PFSK-1 (cell line): ENCODE data around the gene NEUROG1.

Experiments used
- FOXP2 ChIP-seq: optimal IDR thresholded peaks from 2 replicates; pipeline ENCODE3; 2011; ENCODE audit warnings: borderline replicate concordance, control low read depth, inconsistent platforms; ENCODE audit not compliant: insufficient read depth; ENCODE audit errors: extremely low read length, extremely low read depth
- POLR2AphosphoS5 ChIP-seq: IDR thresholded peaks from 2 replicates; pipeline ENCODE4 v1.6.1; 2012; ENCODE audit warnings: low read depth, mild to moderate bottlenecking, control low read depth, low read length, moderate library complexity
- SIN3A ChIP-seq: IDR thresholded peaks from 2 replicates; pipeline ENCODE4 v1.6.1; 2012; ENCODE audit warnings: mild to moderate bottlenecking, low read length, moderate library complexity, borderline replicate concordance; ENCODE audit not compliant: insufficient read depth
- TAF1 ChIP-seq: IDR thresholded peaks from 2 replicates; pipeline ENCODE4 v1.6.1; 2012; ENCODE audit warnings: low read length, control low read depth, borderline replicate concordance; ENCODE audit not compliant: insufficient read depth
- TF ChIP-seq, protein P1 (sequence below), 2 experiments: IDR thresholded peaks; 2 replicates each; pipeline versions ENCODE4 v1.6.1 to v1.8.0; 2011 to 2012; ENCODE audit warnings: low read depth in 2 of 2, low read length in 2 of 2, control low read depth in 1 of 2, inconsistent platforms in 1 of 2, mild to moderate bottlenecking in 1 of 2, moderate library complexity in 1 of 2; ENCODE audit not compliant: insufficient read depth in 1 of 2

The NEUROG1 gene

DNA sequence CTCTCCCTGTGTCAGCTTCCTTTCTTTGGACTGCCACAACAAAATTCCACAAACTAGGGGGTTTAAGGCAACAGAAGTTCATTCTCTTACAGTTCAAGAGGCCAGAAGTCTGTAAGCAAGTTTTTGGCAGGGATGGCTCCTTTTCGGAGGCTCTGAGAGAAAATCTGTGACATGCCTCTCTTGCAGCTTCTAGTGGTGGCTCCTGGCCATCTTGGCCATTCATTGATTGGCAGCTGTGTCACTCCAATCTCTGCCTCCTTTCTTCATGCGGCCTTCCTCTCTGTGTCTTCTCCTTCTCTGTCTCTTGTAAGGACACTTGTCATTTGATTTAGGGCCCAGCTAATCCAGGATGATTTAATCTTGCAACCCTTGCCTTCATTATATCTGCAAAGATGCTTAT is 2.0 kb upstream of the NEUROG1 start:
- TF ChIP-seq POLR2AphosphoS5 (no peak), FOXP2 (no peak)

DNA sequence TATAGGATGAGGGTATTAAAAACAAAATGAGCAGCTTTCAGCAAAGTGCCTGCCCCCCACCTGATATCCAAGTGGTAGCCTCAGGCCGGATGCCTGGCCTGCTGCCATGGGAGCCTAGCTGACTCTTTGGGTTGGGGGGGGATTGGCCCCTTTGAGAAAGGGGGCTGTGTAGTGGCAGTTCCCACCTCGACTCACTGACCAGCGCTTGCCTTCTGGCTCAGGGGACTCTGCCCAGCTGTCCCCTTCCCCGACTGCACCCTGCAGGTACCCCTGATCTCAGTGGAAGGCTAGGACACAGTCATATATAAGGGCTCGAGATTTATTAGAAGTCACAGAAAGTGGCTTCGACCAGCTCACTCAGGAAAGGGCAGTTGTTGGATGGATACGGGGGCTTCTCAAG is 1.5 kb upstream of the NEUROG1 start:
- TF ChIP-seq, protein P1, sequence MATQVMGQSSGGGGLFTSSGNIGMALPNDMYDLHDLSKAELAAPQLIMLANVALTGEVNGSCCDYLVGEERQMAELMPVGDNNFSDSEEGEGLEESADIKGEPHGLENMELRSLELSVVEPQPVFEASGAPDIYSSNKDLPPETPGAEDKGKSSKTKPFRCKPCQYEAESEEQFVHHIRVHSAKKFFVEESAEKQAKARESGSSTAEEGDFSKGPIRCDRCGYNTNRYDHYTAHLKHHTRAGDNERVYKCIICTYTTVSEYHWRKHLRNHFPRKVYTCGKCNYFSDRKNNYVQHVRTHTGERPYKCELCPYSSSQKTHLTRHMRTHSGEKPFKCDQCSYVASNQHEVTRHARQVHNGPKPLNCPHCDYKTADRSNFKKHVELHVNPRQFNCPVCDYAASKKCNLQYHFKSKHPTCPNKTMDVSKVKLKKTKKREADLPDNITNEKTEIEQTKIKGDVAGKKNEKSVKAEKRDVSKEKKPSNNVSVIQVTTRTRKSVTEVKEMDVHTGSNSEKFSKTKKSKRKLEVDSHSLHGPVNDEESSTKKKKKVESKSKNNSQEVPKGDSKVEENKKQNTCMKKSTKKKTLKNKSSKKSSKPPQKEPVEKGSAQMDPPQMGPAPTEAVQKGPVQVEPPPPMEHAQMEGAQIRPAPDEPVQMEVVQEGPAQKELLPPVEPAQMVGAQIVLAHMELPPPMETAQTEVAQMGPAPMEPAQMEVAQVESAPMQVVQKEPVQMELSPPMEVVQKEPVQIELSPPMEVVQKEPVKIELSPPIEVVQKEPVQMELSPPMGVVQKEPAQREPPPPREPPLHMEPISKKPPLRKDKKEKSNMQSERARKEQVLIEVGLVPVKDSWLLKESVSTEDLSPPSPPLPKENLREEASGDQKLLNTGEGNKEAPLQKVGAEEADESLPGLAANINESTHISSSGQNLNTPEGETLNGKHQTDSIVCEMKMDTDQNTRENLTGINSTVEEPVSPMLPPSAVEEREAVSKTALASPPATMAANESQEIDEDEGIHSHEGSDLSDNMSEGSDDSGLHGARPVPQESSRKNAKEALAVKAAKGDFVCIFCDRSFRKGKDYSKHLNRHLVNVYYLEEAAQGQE (IDR thresholded peaks at IDR 0.05; ENCODE audit: insufficient read depth in 1 of 2, low read depth in 2 of 2, low read length in 2 of 2): no peak
- no peak for TF ChIP-seq SIN3A
- no peak for TF ChIP-seq FOXP2
- TF ChIP-seq POLR2AphosphoS5: no peak
- TF ChIP-seq TAF1: no peak

DNA sequence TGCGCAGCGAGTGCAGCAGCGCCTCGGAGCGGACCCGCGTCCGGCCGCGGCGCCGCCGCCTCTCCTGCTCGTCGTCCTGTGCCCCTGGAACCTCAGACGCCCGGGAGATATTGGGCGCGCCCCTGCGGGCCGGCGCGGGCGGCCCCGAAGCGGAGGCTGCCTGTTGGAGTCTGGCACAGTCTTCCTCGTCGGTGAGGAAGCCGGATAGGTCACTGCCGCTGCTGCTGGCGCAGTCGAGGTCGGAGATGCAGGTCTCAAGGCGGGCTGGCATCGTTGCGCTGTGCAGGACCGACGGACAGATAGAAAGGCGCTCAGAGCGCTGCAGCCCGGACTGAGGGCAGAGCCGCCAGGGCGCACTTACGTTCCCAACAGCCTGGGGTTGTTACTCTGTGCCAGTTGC is 344 bp downstream of the NEUROG1 start:
- no peak for TF ChIP-seq TAF1

DNA sequence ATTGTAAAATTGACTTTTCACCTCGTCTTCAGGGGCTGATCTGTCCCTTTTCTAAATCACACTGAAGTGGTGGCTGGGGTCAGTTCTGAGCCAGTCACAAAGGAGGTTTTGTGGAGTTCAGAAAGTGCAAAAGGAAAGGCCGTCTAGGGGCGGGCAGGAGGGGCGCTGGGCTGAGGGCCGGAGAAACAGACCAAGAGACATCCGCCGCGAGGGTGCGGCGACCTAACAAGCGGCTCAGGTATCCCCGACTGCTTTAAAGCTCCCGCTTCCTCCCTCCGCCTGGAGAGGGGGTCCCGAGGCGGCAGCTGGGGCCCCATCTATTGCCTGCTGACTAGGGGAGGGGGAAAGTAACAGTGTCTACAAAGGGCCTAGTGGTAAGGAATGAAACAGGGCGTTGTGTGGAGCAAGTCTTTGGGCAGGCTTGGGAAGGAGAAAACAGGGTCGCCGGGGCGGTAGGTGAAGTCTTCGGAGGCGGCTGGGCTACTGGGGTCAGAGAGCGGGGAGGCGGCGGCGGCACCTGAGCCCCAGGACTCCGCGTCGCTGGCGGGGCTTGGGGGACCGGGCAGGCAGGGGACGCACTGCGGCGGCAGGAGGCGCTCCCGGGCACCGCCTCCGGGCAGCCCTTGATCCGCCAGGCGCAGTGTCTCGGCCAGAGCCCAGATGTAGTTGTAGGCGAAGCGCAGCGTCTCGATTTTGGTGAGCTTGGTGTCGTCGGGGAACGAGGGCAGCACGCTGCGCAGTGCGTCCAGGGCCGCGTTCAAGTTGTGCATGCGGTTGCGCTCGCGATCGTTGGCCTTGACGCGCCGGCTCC is 950 bp downstream of the NEUROG1 start:
- no peak for TF ChIP-seq FOXP2
- TF ChIP-seq, protein P1 (IDR thresholded peaks at IDR 0.05; ENCODE audit: insufficient read depth in 1 of 2, low read depth in 2 of 2, low read length in 2 of 2): no peak
- TF ChIP-seq TAF1: no peak

DNA sequence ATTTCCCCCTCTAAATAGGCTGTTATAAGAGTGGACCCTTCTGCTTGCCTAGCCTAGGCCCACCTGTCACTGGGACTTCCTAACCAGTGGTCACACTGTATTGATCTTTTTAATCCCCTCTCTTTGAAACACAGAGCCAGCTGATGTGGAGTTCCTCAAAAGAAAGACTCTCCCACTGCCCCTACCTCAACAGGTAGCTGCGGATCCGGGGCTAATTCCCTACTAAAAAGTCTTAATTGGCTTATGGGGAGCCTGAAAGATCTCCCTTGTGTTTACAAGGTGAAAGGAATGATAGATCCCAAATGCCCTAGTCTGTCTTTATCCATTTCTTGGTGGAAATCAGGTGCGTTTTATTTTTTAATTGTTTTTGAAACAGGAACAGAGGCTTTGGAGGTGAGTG is 2.0 kb downstream of the NEUROG1 start:
- TF ChIP-seq FOXP2 (no peak), TAF1 (no peak), POLR2AphosphoS5 (no peak), SIN3A (no peak)
- TF ChIP-seq, protein P1 (IDR thresholded peaks at IDR 0.05; ENCODE audit: insufficient read depth in 1 of 2, low read depth in 2 of 2, low read length in 2 of 2): no peak

DNA sequence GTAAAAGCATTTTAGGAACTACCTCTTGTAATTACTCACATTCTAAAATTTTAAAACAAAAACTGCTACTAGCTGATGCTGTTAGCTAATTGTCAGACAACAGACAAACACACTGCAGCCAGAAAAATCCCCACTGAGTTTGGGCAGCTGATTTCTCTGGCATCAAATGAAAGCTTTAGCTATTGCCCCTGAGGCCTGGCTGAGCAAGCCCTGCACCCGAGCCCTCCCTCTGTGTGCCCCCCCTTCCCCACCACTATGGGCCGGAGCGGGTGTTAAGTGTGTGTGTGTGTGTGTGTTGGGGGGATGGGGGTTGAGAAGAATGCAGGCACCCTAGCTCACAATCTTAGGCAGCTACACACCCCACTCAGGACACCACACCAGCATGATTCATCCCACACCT is 2.4 kb downstream of the NEUROG1 start:
- no peak for TF ChIP-seq FOXP2
- no peak for TF ChIP-seq SIN3A

DNA sequence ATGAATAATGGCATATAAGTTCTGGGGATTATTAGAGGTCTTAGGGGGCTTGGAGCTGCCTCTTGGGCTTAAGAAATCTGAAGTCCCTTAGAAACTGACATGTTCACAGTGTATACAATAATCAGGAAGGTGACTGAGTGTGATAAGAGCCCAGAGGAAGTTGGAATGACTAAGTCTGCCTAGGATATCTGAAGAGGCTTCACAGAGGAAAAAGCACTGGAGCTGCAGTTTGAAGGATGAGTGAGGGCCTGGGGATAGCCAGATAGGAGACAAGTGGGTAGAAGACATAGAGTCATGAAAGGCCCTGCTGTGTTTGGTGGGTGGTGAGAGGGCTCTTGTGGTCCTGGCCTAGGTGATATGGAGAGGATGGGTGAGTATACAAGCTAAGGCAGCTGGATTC is 8.8 kb downstream of the NEUROG1 start:
- TF ChIP-seq, protein P1 (IDR thresholded peaks at IDR 0.05; ENCODE audit: insufficient read depth in 1 of 2, low read depth in 2 of 2, low read length in 2 of 2): no peak
- TF ChIP-seq TAF1 (no peak), POLR2AphosphoS5 (no peak), SIN3A (no peak), FOXP2 (no peak)
